CD14-positive monocyte (primary cell): ENCODE data around the gene ASTN2. TPM values are rescaled to one million over a fixed set of nuclear protein-coding genes. Genes with fewer than 3 reads are reported as not detected.

ENCODE experiments used
- DNase-seq, 3 donors: peaks; one replicate each; pipeline ENCODE4 v3.0.0-alpha.2; 2011 to 2022
- H2AFZ ChIP-seq: 2 replicates; pipeline ENCODE4 v1.6.0; 2012; ENCODE audit warnings: mild to moderate bottlenecking, low read depth, low read length, inconsistent platforms; ENCODE audit not compliant: insufficient read depth, poor library complexity, severe bottlenecking
- H3K27ac ChIP-seq, 2 donors: 1 replicate in 1 of 2; 2 replicates in 1 of 2; pipeline ENCODE4 v1.5.1; 2012 to 2013; ENCODE audit warnings: low read length in 2 of 2, control low read depth in 1 of 2, inconsistent platforms in 1 of 2, low read depth in 1 of 2, mild to moderate bottlenecking in 1 of 2
- H3K27me3 ChIP-seq, 2 donors: one replicate each; pipeline versions ENCODE4 v1.6.0 to v1.6.1; 2011 to 2013; ENCODE audit warnings: low read length in 2 of 2; ENCODE audit not compliant: control insufficient read depth in 2 of 2, insufficient read depth in 2 of 2
- H3K36me3 ChIP-seq, 2 donors: replicated peaks in 1 of 2; 1 replicate in 1 of 2; 2 replicates in 1 of 2; pipeline versions ENCODE4 v1.5.1 to v1.6.1; 2012 to 2013; ENCODE audit warnings: low read length in 2 of 2, control low read depth in 1 of 2, inconsistent platforms in 1 of 2, mild to moderate bottlenecking in 1 of 2; ENCODE audit not compliant: insufficient read depth in 2 of 2, control insufficient read depth in 1 of 2
- H3K4me1 ChIP-seq, 2 donors: 1 replicate in 1 of 2; 2 replicates in 1 of 2; pipeline versions ENCODE4 v1.5.1 to v1.6.1; 2012 to 2013; ENCODE audit warnings: low read length in 2 of 2, control low read depth in 1 of 2, inconsistent platforms in 1 of 2, mild to moderate bottlenecking in 1 of 2, moderate library complexity in 1 of 2; ENCODE audit not compliant: insufficient read depth in 2 of 2, control insufficient read depth in 1 of 2
- H3K4me2 ChIP-seq: replicated peaks from 2 replicates; pipeline ENCODE3; 2012; ENCODE audit warnings: low read length, moderate library complexity, mild to moderate bottlenecking; ENCODE audit not compliant: poor library complexity, severe bottlenecking; ENCODE audit errors: extremely low read depth
- H3K4me3 ChIP-seq, 3 experiments: fragments of 200-600 bp in 1 of 3; sonication (generic) in 1 of 3; replicated peaks in 1 of 3; 1 replicate in 2 of 3; 2 replicates in 1 of 3; pipeline ENCODE4 v1.5.1; 2011 to 2013; ENCODE audit warnings: low read length in 3 of 3, mild to moderate bottlenecking in 3 of 3, control low read depth in 2 of 3, low read depth in 2 of 3, inconsistent platforms in 1 of 3, moderate library complexity in 1 of 3
- H3K79me2 ChIP-seq: 2 replicates; pipeline ENCODE4 v1.6.0; 2012; ENCODE audit warnings: mild to moderate bottlenecking, control low read depth, inconsistent platforms, low read length, moderate library complexity; ENCODE audit not compliant: insufficient read depth
- H3K9ac ChIP-seq: 2 replicates; pipeline ENCODE4 v1.6.0; 2017; ENCODE audit warnings: low read length, mild to moderate bottlenecking; ENCODE audit not compliant: insufficient read depth, poor library complexity, severe bottlenecking
- H3K9me3 ChIP-seq, 2 donors: replicated peaks in 1 of 2; 1 replicate in 1 of 2; 2 replicates in 1 of 2; pipeline versions ENCODE4 v1.5.1 to v1.6.1; 2012 to 2013; ENCODE audit warnings: low read length in 2 of 2, control low read depth in 1 of 2; ENCODE audit not compliant: control insufficient read depth in 1 of 2, insufficient read depth in 1 of 2
- H4K20me1 ChIP-seq: 2 replicates; pipeline ENCODE4 v1.6.0; 2012; ENCODE audit warnings: mild to moderate bottlenecking, low read length, control low read depth, moderate library complexity; ENCODE audit not compliant: insufficient read depth
- H3K27ac Mint-ChIP-seq, 7 donors: one replicate each; pipeline ENCODE4 v1.8.0; 2020; ENCODE audit warnings: mild to moderate bottlenecking in 7 of 7, mixed read lengths in 7 of 7, moderate library complexity in 6 of 7, inconsistent platforms in 2 of 7
- H3K27me3 Mint-ChIP-seq, 3 donors: one replicate each; pipeline ENCODE4 v1.8.0; 2021 to 2022; ENCODE audit warnings: low read depth in 3 of 3, mild to moderate bottlenecking in 3 of 3, mixed read lengths in 3 of 3, moderate library complexity in 3 of 3, inconsistent platforms in 1 of 3
- H3K36me3 Mint-ChIP-seq, 2 donors: one replicate each; pipeline ENCODE4 v1.8.0; 2020; ENCODE audit warnings: mixed read lengths in 2 of 2, inconsistent platforms in 1 of 2, mild to moderate bottlenecking in 1 of 2
- H3K4me1 Mint-ChIP-seq: one replicate; pipeline ENCODE4 v1.8.0; 2020; ENCODE audit warnings: mild to moderate bottlenecking, mixed read lengths
- H3K4me3 Mint-ChIP-seq, 2 donors: one replicate each; pipeline ENCODE4 v1.8.0; 2020; ENCODE audit warnings: mild to moderate bottlenecking in 2 of 2, mixed read lengths in 2 of 2, moderate library complexity in 1 of 2
- H3K9me3 Mint-ChIP-seq, 7 donors: one replicate each; pipeline ENCODE4 v1.8.0; 2020 to 2022; ENCODE audit warnings: mixed read lengths in 7 of 7, mild to moderate bottlenecking in 6 of 7, moderate library complexity in 6 of 7, inconsistent platforms in 2 of 7
- WGBS: methylation state at CpG from one replicate; pipeline ENCODE4 v1.1.5; 2013; ENCODE audit warnings: missing lambda C conversion rate; ENCODE audit not compliant: insufficient coverage; 5-methylcytosine and 5-hydroxymethylcytosine counted together
- intact Hi-C, 2 donors: fragments of 100-400 bp; cut with micrococcal nuclease; formaldehyde crosslinking; loops; one replicate each; pipeline versions ENCODE4 v1.15.0 to v1.15.1; 2023
- polyA plus RNA-seq, 3 donors: library from polyadenylated mRNA; depleted of rRNA in 1 of 3; unstranded in 2 of 3; stranded (reverse) in 1 of 3; fragments of 300-500 nt in 2 of 3; fragments of >200 nt in 1 of 3; fragmentation: Illumina TruSeq in 2 of 3; gene quantifications; 1 replicate in 2 of 3; 2 replicates in 1 of 3; pipeline ENCODE4 v1.2.3, GENCODE V29; 2012 to 2021
- TF ChIP-seq, protein P1 (sequence below): fragments of 200-600 bp; IDR thresholded peaks from one replicate; pipeline ENCODE4 v1.8.0; 2022; ENCODE audit warnings: antibody characterized with exemption, mild to moderate bottlenecking

Gene ASTN2
- polyA plus RNA-seq, 3 donors, result not detected

DNA sequence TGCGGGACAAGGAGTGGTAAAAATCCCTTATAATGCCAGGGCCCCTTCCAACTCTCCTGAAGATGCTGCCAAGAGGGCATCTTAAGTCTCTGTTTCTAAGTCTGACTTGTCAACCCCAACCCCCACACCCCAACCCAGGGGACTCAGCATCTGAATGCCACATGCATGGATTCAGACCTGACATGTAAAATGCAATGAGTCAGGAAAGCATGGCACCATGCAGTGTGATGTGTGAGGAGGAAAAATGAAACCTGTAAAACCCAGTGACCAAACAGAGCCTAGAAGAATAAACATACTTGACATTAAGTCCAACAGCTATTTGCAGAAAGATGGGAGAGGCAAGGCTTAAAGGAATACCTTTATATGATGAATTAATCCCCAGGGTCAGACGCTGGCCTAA lies 112.4 kb downstream of the ASTN2 start:
- WGBS, result no CpG with 5 or more reads among the region's 2 CpGs
- H4K20me1 ChIP-seq, result no peaks in the 10 kb centered on the region

DNA sequence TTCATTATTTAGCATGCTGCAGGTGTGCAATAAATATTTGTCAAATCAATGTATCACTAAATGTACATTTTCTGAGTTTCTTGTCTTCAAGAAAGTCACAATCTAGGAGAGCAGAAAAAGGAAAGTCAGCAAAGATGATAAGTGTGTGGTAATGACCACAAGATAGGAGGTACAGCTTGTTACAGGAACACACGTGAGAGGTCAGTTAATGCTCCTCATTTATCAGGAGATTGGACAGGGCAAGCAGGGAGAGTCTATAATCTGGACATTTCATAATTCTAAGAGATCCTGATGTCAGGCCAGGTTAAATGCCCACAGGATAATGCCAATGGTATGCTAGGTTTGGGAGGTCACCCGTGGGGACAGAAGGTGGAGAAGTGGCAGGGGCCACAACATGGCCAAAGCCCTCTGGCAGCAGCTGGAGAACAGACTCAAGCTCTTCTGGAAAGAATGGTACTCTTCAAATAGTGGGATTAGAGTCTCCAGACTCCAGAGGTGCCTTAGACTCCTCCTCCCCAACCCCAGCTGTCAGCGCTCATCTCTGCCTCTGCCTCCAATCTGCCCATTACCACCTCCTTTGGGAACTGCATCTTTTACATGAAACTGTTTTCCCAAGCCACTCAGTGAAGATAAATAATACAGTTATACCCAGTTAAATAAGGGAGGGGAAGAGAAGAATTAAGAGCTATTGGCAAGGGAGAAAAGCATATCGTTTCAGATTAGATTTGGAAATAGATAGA lies 114.3 kb downstream of the ASTN2 start:
- Histone ChIP-seq H4K20me1 (no peaks in the 10 kb centered on the region), H3K4me2 (no peak overlapping the region), H3K27ac (no peak overlapping the region), H3K36me3 (no peaks in the 10 kb centered on the region), H3K9ac (no peak overlapping the region), H3K9me3 (no peaks in the 10 kb centered on the region), H3K79me2 (no peaks in the 10 kb centered on the region), H3K4me3 (no peak overlapping the region), H3K27me3 (no peaks in the 10 kb centered on the region), H3K4me1 (no peaks in the 10 kb centered on the region), H2AFZ (no peak overlapping the region)
- 100% methylated on average over 2 of the region's 4 CpGs for WGBS
- Mint-ChIP-seq H3K27ac (no peak overlapping the region), H3K9me3 (peaks cover 0 to 4% (median 0%) of the 10 kb centered on the region in 7 donors), H3K36me3 (no peaks in the 10 kb centered on the region), H3K27me3 (peaks cover 0 to 3% (median 3%) of the 10 kb centered on the region in 3 donors), H3K4me1 (no peaks in the 10 kb centered on the region), H3K4me3 (no peak overlapping the region)
- DNase-seq, result no peak
- TF ChIP-seq, protein P1, sequence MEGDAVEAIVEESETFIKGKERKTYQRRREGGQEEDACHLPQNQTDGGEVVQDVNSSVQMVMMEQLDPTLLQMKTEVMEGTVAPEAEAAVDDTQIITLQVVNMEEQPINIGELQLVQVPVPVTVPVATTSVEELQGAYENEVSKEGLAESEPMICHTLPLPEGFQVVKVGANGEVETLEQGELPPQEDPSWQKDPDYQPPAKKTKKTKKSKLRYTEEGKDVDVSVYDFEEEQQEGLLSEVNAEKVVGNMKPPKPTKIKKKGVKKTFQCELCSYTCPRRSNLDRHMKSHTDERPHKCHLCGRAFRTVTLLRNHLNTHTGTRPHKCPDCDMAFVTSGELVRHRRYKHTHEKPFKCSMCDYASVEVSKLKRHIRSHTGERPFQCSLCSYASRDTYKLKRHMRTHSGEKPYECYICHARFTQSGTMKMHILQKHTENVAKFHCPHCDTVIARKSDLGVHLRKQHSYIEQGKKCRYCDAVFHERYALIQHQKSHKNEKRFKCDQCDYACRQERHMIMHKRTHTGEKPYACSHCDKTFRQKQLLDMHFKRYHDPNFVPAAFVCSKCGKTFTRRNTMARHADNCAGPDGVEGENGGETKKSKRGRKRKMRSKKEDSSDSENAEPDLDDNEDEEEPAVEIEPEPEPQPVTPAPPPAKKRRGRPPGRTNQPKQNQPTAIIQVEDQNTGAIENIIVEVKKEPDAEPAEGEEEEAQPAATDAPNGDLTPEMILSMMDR, result no peak
- intact Hi-C loops, result no loop called here

More for the DNA sequence above, 112.4 kb downstream of the ASTN2 start:
- Histone ChIP-seq H3K4me1 (no peaks in the 10 kb centered on the region), H3K4me3 (no peak overlapping the region), H3K36me3 (no peaks in the 10 kb centered on the region), H3K9ac (no peak overlapping the region), H3K4me2 (no peak overlapping the region), H3K79me2 (no peaks in the 10 kb centered on the region), H3K27ac (no peak overlapping the region), H3K27me3 (no peaks in the 10 kb centered on the region), H3K9me3 (no peaks in the 10 kb centered on the region), H2AFZ (no peak overlapping the region)
- no peaks in the 10 kb centered on the region for H3K4me1 Mint-ChIP-seq
- H3K27me3 Mint-ChIP-seq, result peaks cover 0 to 3% (median 3%) of the 10 kb centered on the region in 3 donors
- no peak for DNase-seq
- TF ChIP-seq, protein P1, result no peak
- no peak overlapping the region for H3K4me3 Mint-ChIP-seq
- no peaks in the 10 kb centered on the region for H3K36me3 Mint-ChIP-seq
- intact Hi-C loops, result no loop called here
- no peak overlapping the region for H3K27ac Mint-ChIP-seq
- H3K9me3 Mint-ChIP-seq, result peaks cover 0 to 2% (median 0%) of the 10 kb centered on the region in 7 donors
